HG03196 (cell line): Measurements from ENCODE around the gene ARHGAP20.

Experiments used
- ATAC-seq: cut with Tn5 transposase; IDR thresholded peaks from one replicate; pipeline ENCODE4 v1.9.1; 2021; ENCODE audit not compliant: unreplicated experiment

The ARHGAP20 gene

GRCh38 chr11:110613197-110613918, 98.9 kb downstream of the ARHGAP20 start:
- no peak for ATAC-seq

- ATAC-seq, result no peak
Observed at GRCh38 chr11:110606415-110606814, 105.8 kb downstream of the ARHGAP20 start.

- no peak for ATAC-seq
Observed at GRCh38 chr11:110601936-110602335, 110.3 kb downstream of the ARHGAP20 start.

- ATAC-seq, result no peak
Observed at GRCh38 chr11:110600322-110600721, 111.9 kb downstream of the ARHGAP20 start.

GRCh38 chr11:110599207-110599606, 113.0 kb downstream of the ARHGAP20 start:
- no peak for ATAC-seq

GRCh38 chr11:110598725-110599124, 113.5 kb downstream of the ARHGAP20 start:
- ATAC-seq, result no peak

- ATAC-seq, result no peak
Observed at GRCh38 chr11:110587972-110588371, 124.3 kb downstream of the ARHGAP20 start.

- no peak for ATAC-seq
Observed at GRCh38 chr11:110587129-110587528, 125.1 kb downstream of the ARHGAP20 start.

GRCh38 chr11:110584150-110584549, 128.1 kb downstream of the ARHGAP20 start:
- ATAC-seq, result no peak

- no peak for ATAC-seq
Observed at GRCh38 chr11:110582728-110583432, 129.4 kb downstream of the ARHGAP20 start.

GRCh38 chr11:110580571-110580970, 131.7 kb downstream of the ARHGAP20 start:
- no peak for ATAC-seq

GRCh38 chr11:110573411-110573810, 138.8 kb downstream of the ARHGAP20 start:
- ATAC-seq, result no peak

GRCh38 chr11:110571081-110571720, 141.0 kb downstream of the ARHGAP20 start:
- no peak for ATAC-seq

GRCh38 chr11:110566577-110566976, 145.7 kb downstream of the ARHGAP20 start:
- no peak for ATAC-seq

GRCh38 chr11:110565357-110566336, 146.6 kb downstream of the ARHGAP20 start:
- ATAC-seq, result no peak

GRCh38 chr11:110564676-110565356, 147.4 kb downstream of the ARHGAP20 start:
- ATAC-seq, result no peak

- ATAC-seq, result no peak
Observed at GRCh38 chr11:110544779-110545178, 167.5 kb downstream of the ARHGAP20 start.

- no peak for ATAC-seq
Observed at GRCh38 chr11:110538154-110538553, 174.1 kb downstream of the ARHGAP20 start.

- no peak for ATAC-seq
Observed at GRCh38 chr11:110530900-110531741, 181.1 kb downstream of the ARHGAP20 start.
